NT2/D1 (cell line): Measurements from ENCODE around the gene SHISA7.

Experiments used
- SUZ12 ChIP-seq: IDR thresholded peaks from 2 replicates; pipeline ENCODE4 v1.6.1; 2011; ENCODE audit not compliant: insufficient read length, insufficient read depth; ENCODE audit errors: extremely low read depth
- YY1 ChIP-seq: IDR thresholded peaks from 2 replicates; pipeline ENCODE4 v1.6.1; 2011; ENCODE audit not compliant: insufficient read length, insufficient read depth

DNA sequence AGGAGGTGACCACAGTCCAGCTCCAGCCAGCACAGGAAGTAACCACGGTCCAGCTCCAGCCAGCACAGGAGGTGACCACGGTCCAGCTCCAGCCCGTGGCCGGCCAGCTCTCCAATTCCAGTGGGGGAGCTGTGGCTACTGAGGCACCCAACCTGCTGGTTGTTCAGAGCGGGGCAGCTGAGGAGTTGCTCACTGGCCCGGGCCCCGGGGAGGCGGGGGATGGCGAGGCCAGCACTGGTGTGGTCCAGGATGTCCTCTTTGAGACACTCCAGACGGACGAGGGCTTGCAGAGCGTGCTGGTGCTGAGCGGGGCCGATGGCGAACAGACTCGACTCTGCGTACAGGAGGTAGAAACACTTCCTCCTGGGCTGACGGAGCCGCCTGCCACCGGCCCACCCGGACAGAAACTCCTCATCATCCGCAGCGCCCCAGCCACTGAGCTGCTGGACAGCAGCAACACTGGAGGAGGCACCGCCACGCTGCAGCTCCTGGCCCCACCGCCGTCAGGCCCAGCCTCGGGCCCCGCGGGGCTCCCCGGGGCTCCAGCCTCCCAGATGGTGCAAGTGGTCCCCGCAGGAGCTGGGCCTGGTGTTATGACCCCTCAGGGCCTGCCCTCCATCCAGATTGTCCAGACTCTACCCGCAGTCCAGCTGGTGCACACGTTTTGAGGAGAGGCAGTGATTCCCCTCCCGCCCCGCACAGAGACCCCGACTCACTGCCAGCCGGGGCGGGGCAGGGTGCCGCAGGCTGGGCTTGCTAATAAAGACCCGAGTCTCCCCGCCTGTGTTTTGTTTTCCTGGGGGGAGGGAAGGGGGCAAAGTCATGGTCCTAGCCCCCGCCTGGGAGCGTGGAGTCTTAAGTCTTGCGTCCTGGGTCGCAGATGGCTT is 40.8 kb upstream of the SHISA7 start:
- TF ChIP-seq YY1 (no peak), SUZ12 (no peak)
